Fibroblast of lung (primary cell): ENCODE data around the gene PRPF39. TPM values are rescaled to one million over a fixed set of nuclear protein-coding genes. Genes with fewer than 3 reads are reported as not detected.

Experiments used
- DNase-seq, 2 donors: peaks; one replicate each; pipeline versions ENCODE4 v3.0.0 to v3.0.0-alpha.2; 2010; ENCODE audit warnings: low read depth in 2 of 2
- H2AFZ ChIP-seq: 2 replicates; pipeline ENCODE4 v1.5.1; 2012; ENCODE audit warnings: low read length, control low read depth, inconsistent platforms
- H3K27ac ChIP-seq: 2 replicates; pipeline ENCODE4 v1.5.1; 2011; ENCODE audit warnings: low read length, control low read depth; ENCODE audit not compliant: insufficient read depth
- H3K27me3 ChIP-seq: 2 replicates; pipeline ENCODE4 v1.5.1; 2011; ENCODE audit warnings: mild to moderate bottlenecking, low read length; ENCODE audit not compliant: control insufficient read depth, insufficient read depth
- H3K36me3 ChIP-seq: 2 replicates; pipeline ENCODE4 v1.5.1; 2011; ENCODE audit warnings: low read length; ENCODE audit not compliant: control insufficient read depth, insufficient read depth
- H3K4me1 ChIP-seq: 2 replicates; pipeline ENCODE4 v1.5.1; 2011; ENCODE audit warnings: low read length; ENCODE audit not compliant: control insufficient read depth, insufficient read depth; ENCODE audit errors: extremely low read depth
- H3K4me2 ChIP-seq: 2 replicates; pipeline ENCODE4 v1.5.1; 2011; ENCODE audit warnings: low read length, control low read depth; ENCODE audit not compliant: insufficient read depth; ENCODE audit errors: extremely low read depth
- H3K4me3 ChIP-seq, 4 experiments: fragments of 200-600 bp in 1 of 4; sonication (generic) in 1 of 4; replicated peaks in 1 of 4; 2 replicates each; pipeline ENCODE4 v1.5.1; 2011 to 2016; ENCODE audit warnings: low read length in 4 of 4, low read depth in 3 of 4, mild to moderate bottlenecking in 3 of 4, control low read depth in 2 of 4, inconsistent platforms in 1 of 4, mixed read lengths in 1 of 4; ENCODE audit not compliant: insufficient read depth in 1 of 4; ENCODE audit errors: control extremely low read depth in 1 of 4
- H3K79me2 ChIP-seq: 2 replicates; pipeline ENCODE4 v1.5.1; 2012; ENCODE audit warnings: mild to moderate bottlenecking, low read length, inconsistent platforms; ENCODE audit not compliant: control insufficient read depth, insufficient read depth
- H3K9ac ChIP-seq: 2 replicates; pipeline ENCODE4 v1.5.1; 2011; ENCODE audit warnings: mild to moderate bottlenecking, low read length, control low read depth; ENCODE audit not compliant: insufficient read depth
- H3K9me3 ChIP-seq: 2 replicates; pipeline ENCODE4 v1.5.1; 2012; ENCODE audit warnings: low read depth, low read length; ENCODE audit not compliant: control insufficient read depth, insufficient read depth
- H4K20me1 ChIP-seq: 2 replicates; pipeline ENCODE4 v1.5.1; 2011; ENCODE audit warnings: low read length; ENCODE audit not compliant: control insufficient read depth, insufficient read depth; ENCODE audit errors: extremely low read depth
- CTCF ChIP-seq, 2 donors: IDR thresholded peaks in 1 of 2; conservative IDR thresholded peaks in 1 of 2; 1 replicate in 1 of 2; 2 replicates in 1 of 2; pipeline ENCODE4 v1.5.1; 2011 to 2012; ENCODE audit warnings: low read length in 2 of 2, control low read depth in 1 of 2, inconsistent platforms in 1 of 2, low read depth in 1 of 2, mild to moderate bottlenecking in 1 of 2
- EZH2 ChIP-seq: IDR thresholded peaks from 2 replicates; pipeline ENCODE4 v1.5.1; 2012; ENCODE audit warnings: low read length, control low read depth, mild to moderate bottlenecking; ENCODE audit errors: missing control alignments
- polyA plus RNA-seq, 2 donors: library from polyadenylated mRNA; depleted of rRNA in 1 of 2; stranded (reverse) in 1 of 2; unstranded in 1 of 2; fragments of >200 nt; gene quantifications; 2 replicates each; pipeline ENCODE4 v1.2.1, GENCODE V29; 2011 to 2012; ENCODE audit warnings: missing spikeins in 1 of 2
- total RNA-seq: library from RNA; depleted of rRNA; stranded (reverse); fragments of >200 nt; gene quantifications from 2 replicates; pipeline ENCODE4 v1.2.1, GENCODE V29; 2014

The PRPF39 gene
- total and polyA plus RNA-seq, 2 donors (not counting 1 experiment from before 2014, with no cell fraction given): 28.4 to 28.5 TPM

GRCh38 chr14:45144658-45145057 lies 60.7 kb downstream of the PRPF39 start:
- Histone ChIP-seq H3K9ac (no peak overlapping the region), H3K4me2 (no peak overlapping the region), H3K4me3 (no peak overlapping the region), H3K79me2 (peaks cover 5% of the 10 kb centered on the region), H3K4me1 (no peaks in the 10 kb centered on the region), H3K27me3 (no peaks in the 10 kb centered on the region), H4K20me1 (no peaks in the 10 kb centered on the region), H3K36me3 (no peaks in the 10 kb centered on the region), H2AFZ (no peak overlapping the region), H3K9me3 (no peaks in the 10 kb centered on the region), H3K27ac (no peak overlapping the region)
- no peak for DNase-seq
- TF ChIP-seq CTCF (conservative IDR thresholded peaks at IDR 0.05 in 1 of 2, IDR thresholded peaks at IDR 0.05 in 1 of 2; ENCODE audit: low read depth in 1 of 2, low read length in 2 of 2) (no peak), EZH2 (no peak)

- TF ChIP-seq EZH2: no peak
- TF ChIP-seq CTCF (conservative IDR thresholded peaks at IDR 0.05 in 1 of 2, IDR thresholded peaks at IDR 0.05 in 1 of 2; ENCODE audit: low read depth in 1 of 2, low read length in 2 of 2): no peak
- Histone ChIP-seq H3K27me3 (no peaks in the 10 kb centered on the region), H3K79me2 (peaks cover under 1% of the 10 kb centered on the region), H3K4me1 (no peaks in the 10 kb centered on the region), H4K20me1 (no peaks in the 10 kb centered on the region), H2AFZ (no peak overlapping the region), H3K4me2 (no peak overlapping the region), H3K4me3 (no peak overlapping the region), H3K36me3 (no peaks in the 10 kb centered on the region), H3K9me3 (no peaks in the 10 kb centered on the region), H3K27ac (no peak overlapping the region), H3K9ac (no peak overlapping the region)
- no peak for DNase-seq
Measured at GRCh38 chr14:45145214-45145613, 61.3 kb downstream of the PRPF39 start.

GRCh38 chr14:45149602-45150001 lies 65.7 kb downstream of the PRPF39 start:
- Histone ChIP-seq H3K36me3 (no peaks in the 10 kb centered on the region), H3K4me2 (no peak overlapping the region), H3K4me3 (no peak overlapping the region), H3K27ac (no peak overlapping the region), H3K9ac (no peak overlapping the region), H3K9me3 (no peaks in the 10 kb centered on the region), H3K79me2 (no peaks in the 10 kb centered on the region), H3K4me1 (no peaks in the 10 kb centered on the region), H2AFZ (no peak overlapping the region), H4K20me1 (no peaks in the 10 kb centered on the region), H3K27me3 (no peaks in the 10 kb centered on the region)
- TF ChIP-seq CTCF (conservative IDR thresholded peaks at IDR 0.05 in 1 of 2, IDR thresholded peaks at IDR 0.05 in 1 of 2; ENCODE audit: low read depth in 1 of 2, low read length in 2 of 2) (no peak), EZH2 (no peak)
- DNase-seq: no peak
